H1 (cell line): ENCODE results near the gene LCNL1. TPM values are rescaled to one million over a fixed set of nuclear protein-coding genes. Genes with fewer than 3 reads are reported as not detected.

Experiments used
- CEBPB ChIP-seq: IDR thresholded peaks from 2 replicates; pipeline ENCODE4 v1.6.1; 2012; ENCODE audit warnings: low read depth, low read length
- FOSL1 ChIP-seq: IDR thresholded peaks from 2 replicates; pipeline ENCODE4 v1.6.1; 2011; ENCODE audit warnings: mild to moderate bottlenecking, low read depth, low read length, moderate library complexity; ENCODE audit not compliant: insufficient read depth
- JUND ChIP-seq: IDR thresholded peaks from 2 replicates; pipeline ENCODE4 v1.6.1; 2011; ENCODE audit warnings: mild to moderate bottlenecking, improper control_type of control experiment, low read length
- KDM4A ChIP-seq: IDR thresholded peaks from one replicate; pipeline ENCODE4 v1.7.1; 2012; ENCODE audit warnings: low read depth, mild to moderate bottlenecking, moderate library complexity, low read length, inconsistent platforms; ENCODE audit not compliant: severe bottlenecking
- NRF1 ChIP-seq: IDR thresholded peaks from 2 replicates; pipeline ENCODE4 v1.6.1; 2011; ENCODE audit warnings: mild to moderate bottlenecking, low read depth, low read length, improper control_type of control experiment
- RBBP5 ChIP-seq: IDR thresholded peaks from 2 replicates; pipeline ENCODE4 v1.7.1; 2012; ENCODE audit warnings: low read depth, mild to moderate bottlenecking, inconsistent platforms, low read length, moderate library complexity, borderline replicate concordance
- RNF2 ChIP-seq: fragments of 200-900, 300-1000 bp; sonication (generic); IDR thresholded peaks from 2 replicates; pipeline ENCODE4 v1.7.1; 2016; ENCODE audit warnings: borderline replicate concordance, low read depth, mild to moderate bottlenecking, antibody characterized with exemption, low read length; ENCODE audit not compliant: poor library complexity, severe bottlenecking; ENCODE audit errors: missing control alignments
- SIX5 ChIP-seq: IDR thresholded peaks from 2 replicates; pipeline ENCODE4 v1.6.1; 2011; ENCODE audit warnings: mild to moderate bottlenecking, low read depth, low read length
- SP4 ChIP-seq: IDR thresholded peaks from 2 replicates; pipeline ENCODE4 v1.6.1; 2012; ENCODE audit warnings: low read length, inconsistent platforms
- polyA plus RNA-seq, 7 experiments: library from polyadenylated mRNA; depleted of rRNA in 3 of 7; stranded (reverse) in 5 of 7; unstranded in 2 of 7; fragments of >200 nt in 5 of 7; fragments of 200-250 nt in 2 of 7; gene quantifications; 1 replicate in 5 of 7; 2 replicates in 1 of 7; 4 replicates in 1 of 7; pipeline versions ENCODE4 v1.2.1 to v1.2.3, GENCODE V29; 2011 to 2013; ENCODE audit warnings: missing spikeins in 2 of 7, mixed read lengths in 2 of 7
- total RNA-seq: library from RNA; stranded (reverse); fragmentation: NEBNext Ultra II Directional; extraction: Animal tissue kit (Norgen Biotek cat#: 25700); gene quantifications from 2 replicates; pipeline ENCODE4 v1.2.1, GENCODE V29; 2021
- TF ChIP-seq, protein P1 (sequence below): fragments of 300-600 bp; sonication (generic); IDR thresholded peaks from 2 replicates; pipeline ENCODE4 v1.7.1; 2012; ENCODE audit warnings: low read length, moderate library complexity, mild to moderate bottlenecking, inconsistent platforms; ENCODE audit not compliant: insufficient replicate concordance
- TF ChIP-seq, protein P2 (sequence below): IDR thresholded peaks from 2 replicates; pipeline ENCODE4 v1.6.1; 2012; ENCODE audit warnings: inconsistent platforms

LCNL1 gene
- total and polyA plus RNA-seq, 2 of the 8 experiments (the other 6 are each of a cell fraction or from before 2014, with no cell fraction given): 0.11 TPM; not detected in 1

DNA sequence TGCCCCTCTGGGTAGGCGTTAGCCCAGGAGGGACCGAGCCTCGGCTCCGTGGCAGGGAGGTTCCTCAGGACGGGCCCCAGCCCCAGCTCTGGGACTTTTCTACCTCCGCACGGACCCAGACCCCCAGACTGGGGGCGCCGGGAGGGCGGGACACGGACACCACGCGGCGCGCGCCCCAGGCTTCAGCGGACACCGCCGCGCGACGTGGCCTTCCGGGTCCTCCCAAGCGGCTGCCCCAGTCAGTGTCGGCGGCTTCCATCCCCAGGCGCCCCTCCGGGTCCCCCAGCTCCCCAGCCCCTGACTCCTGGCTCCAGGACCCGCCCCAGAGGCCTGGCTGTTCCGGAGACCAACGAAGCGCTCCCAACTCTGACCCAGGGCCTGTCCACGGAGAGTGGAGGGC is 3.1 kb downstream of the LCNL1 start (continued):
- TF ChIP-seq, protein P1, sequence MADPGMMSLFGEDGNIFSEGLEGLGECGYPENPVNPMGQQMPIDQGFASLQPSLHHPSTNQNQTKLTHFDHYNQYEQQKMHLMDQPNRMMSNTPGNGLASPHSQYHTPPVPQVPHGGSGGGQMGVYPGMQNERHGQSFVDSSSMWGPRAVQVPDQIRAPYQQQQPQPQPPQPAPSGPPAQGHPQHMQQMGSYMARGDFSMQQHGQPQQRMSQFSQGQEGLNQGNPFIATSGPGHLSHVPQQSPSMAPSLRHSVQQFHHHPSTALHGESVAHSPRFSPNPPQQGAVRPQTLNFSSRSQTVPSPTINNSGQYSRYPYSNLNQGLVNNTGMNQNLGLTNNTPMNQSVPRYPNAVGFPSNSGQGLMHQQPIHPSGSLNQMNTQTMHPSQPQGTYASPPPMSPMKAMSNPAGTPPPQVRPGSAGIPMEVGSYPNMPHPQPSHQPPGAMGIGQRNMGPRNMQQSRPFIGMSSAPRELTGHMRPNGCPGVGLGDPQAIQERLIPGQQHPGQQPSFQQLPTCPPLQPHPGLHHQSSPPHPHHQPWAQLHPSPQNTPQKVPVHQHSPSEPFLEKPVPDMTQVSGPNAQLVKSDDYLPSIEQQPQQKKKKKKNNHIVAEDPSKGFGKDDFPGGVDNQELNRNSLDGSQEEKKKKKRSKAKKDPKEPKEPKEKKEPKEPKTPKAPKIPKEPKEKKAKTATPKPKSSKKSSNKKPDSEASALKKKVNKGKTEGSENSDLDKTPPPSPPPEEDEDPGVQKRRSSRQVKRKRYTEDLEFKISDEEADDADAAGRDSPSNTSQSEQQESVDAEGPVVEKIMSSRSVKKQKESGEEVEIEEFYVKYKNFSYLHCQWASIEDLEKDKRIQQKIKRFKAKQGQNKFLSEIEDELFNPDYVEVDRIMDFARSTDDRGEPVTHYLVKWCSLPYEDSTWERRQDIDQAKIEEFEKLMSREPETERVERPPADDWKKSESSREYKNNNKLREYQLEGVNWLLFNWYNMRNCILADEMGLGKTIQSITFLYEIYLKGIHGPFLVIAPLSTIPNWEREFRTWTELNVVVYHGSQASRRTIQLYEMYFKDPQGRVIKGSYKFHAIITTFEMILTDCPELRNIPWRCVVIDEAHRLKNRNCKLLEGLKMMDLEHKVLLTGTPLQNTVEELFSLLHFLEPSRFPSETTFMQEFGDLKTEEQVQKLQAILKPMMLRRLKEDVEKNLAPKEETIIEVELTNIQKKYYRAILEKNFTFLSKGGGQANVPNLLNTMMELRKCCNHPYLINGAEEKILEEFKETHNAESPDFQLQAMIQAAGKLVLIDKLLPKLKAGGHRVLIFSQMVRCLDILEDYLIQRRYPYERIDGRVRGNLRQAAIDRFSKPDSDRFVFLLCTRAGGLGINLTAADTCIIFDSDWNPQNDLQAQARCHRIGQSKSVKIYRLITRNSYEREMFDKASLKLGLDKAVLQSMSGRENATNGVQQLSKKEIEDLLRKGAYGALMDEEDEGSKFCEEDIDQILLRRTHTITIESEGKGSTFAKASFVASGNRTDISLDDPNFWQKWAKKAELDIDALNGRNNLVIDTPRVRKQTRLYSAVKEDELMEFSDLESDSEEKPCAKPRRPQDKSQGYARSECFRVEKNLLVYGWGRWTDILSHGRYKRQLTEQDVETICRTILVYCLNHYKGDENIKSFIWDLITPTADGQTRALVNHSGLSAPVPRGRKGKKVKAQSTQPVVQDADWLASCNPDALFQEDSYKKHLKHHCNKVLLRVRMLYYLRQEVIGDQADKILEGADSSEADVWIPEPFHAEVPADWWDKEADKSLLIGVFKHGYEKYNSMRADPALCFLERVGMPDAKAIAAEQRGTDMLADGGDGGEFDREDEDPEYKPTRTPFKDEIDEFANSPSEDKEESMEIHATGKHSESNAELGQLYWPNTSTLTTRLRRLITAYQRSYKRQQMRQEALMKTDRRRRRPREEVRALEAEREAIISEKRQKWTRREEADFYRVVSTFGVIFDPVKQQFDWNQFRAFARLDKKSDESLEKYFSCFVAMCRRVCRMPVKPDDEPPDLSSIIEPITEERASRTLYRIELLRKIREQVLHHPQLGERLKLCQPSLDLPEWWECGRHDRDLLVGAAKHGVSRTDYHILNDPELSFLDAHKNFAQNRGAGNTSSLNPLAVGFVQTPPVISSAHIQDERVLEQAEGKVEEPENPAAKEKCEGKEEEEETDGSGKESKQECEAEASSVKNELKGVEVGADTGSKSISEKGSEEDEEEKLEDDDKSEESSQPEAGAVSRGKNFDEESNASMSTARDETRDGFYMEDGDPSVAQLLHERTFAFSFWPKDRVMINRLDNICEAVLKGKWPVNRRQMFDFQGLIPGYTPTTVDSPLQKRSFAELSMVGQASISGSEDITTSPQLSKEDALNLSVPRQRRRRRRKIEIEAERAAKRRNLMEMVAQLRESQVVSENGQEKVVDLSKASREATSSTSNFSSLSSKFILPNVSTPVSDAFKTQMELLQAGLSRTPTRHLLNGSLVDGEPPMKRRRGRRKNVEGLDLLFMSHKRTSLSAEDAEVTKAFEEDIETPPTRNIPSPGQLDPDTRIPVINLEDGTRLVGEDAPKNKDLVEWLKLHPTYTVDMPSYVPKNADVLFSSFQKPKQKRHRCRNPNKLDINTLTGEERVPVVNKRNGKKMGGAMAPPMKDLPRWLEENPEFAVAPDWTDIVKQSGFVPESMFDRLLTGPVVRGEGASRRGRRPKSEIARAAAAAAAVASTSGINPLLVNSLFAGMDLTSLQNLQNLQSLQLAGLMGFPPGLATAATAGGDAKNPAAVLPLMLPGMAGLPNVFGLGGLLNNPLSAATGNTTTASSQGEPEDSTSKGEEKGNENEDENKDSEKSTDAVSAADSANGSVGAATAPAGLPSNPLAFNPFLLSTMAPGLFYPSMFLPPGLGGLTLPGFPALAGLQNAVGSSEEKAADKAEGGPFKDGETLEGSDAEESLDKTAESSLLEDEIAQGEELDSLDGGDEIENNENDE: no peak
- TF ChIP-seq RBBP5 (no peak), FOSL1 (no peak), RNF2 (no peak), JUND (no peak), KDM4A (no peak), SIX5 (no peak), NRF1 (no peak), CEBPB (no peak), SP4 (no peak)
- TF ChIP-seq, protein P2, sequence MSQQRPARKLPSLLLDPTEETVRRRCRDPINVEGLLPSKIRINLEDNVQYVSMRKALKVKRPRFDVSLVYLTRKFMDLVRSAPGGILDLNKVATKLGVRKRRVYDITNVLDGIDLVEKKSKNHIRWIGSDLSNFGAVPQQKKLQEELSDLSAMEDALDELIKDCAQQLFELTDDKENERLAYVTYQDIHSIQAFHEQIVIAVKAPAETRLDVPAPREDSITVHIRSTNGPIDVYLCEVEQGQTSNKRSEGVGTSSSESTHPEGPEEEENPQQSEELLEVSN: no peak
